Right ventricle myocardium inferior (tissue), 1 donor: ENCODE results near the gene GOLGA8B. TPM values are rescaled to one million over a fixed set of nuclear protein-coding genes. Genes with fewer than 3 reads are reported as not detected.
"Not testable (repeated sequence)": the region's sequence is repeated elsewhere in the genome, so short reads cannot be mapped to it uniquely, and the experiment has no call there.

Experiments used
- ATAC-seq: fragments of 200-7000 bp; cut with Tn5 transposase; one replicate; pipeline ENCODE4 v1.9.1; 2020; ENCODE audit warnings: mild to moderate bottlenecking, moderate library complexity
- DNase-seq: peaks from one replicate; pipeline ENCODE4 v3.0.0; 2021; ENCODE audit errors: missing footprints
- intact Hi-C: fragments of 100-400 bp; cut with DNase I; formaldehyde crosslinking; loops from one replicate; pipeline ENCODE4 v1.11.0; 2022
- total RNA-seq: library from RNA; stranded (reverse); fragmentation: NEBNext Ultra II Directional; extraction: Animal tissue kit (Norgen Biotek cat#: 25700); gene quantifications from one replicate; pipeline ENCODE4 v1.2.1, GENCODE V29; 2021
- donor health status: DM: no; HTN: yes; CAD: no; lungs with severe emphysema.

GOLGA8B gene
- total RNA-seq, 1 donor from 2014 or later = 7.1 TPM

- DNase-seq, ATAC-seq, intact Hi-C loops: not testable (repeated sequence)
These were observed 10.5 kb downstream of the GOLGA8B start for GRCh38 chr15:34572921-34573320.

GRCh38 chr15:34572019-34572641 lies 11.3 kb downstream of the GOLGA8B start:
- intact Hi-C loops, DNase-seq, ATAC-seq: not testable (repeated sequence)

GRCh38 chr15:34569670-34570396 lies 13.6 kb downstream of the GOLGA8B start:
- DNase-seq, intact Hi-C loops: not testable (repeated sequence)
- peak; percentile 49 for ATAC-seq

GRCh38 chr15:34567174-34567573 lies 16.3 kb downstream of the GOLGA8B start:
- intact Hi-C loops, ATAC-seq, DNase-seq: not testable (repeated sequence)

GRCh38 chr15:34564711-34565110 lies 18.7 kb downstream of the GOLGA8B start:
- ATAC-seq, DNase-seq, intact Hi-C loops: not testable (repeated sequence)

- intact Hi-C loops, DNase-seq, ATAC-seq: not testable (repeated sequence)
These were observed 22.6 kb downstream of the GOLGA8B start for GRCh38 chr15:34560814-34561213.

GRCh38 chr15:34559764-34560163 lies 23.7 kb downstream of the GOLGA8B start:
- DNase-seq, intact Hi-C loops, ATAC-seq: not testable (repeated sequence)

GRCh38 chr15:34555162-34555561 lies 28.3 kb downstream of the GOLGA8B start:
- ATAC-seq, intact Hi-C loops, DNase-seq: not testable (repeated sequence)

GRCh38 chr15:34554716-34555115 lies 28.7 kb downstream of the GOLGA8B start:
- DNase-seq, intact Hi-C loops, ATAC-seq: not testable (repeated sequence)

- intact Hi-C loops, DNase-seq, ATAC-seq: not testable (repeated sequence)
These were observed 29.3 kb downstream of the GOLGA8B start for GRCh38 chr15:34554126-34554525.

GRCh38 chr15:34550129-34550528 lies 33.3 kb downstream of the GOLGA8B start:
- ATAC-seq, DNase-seq, intact Hi-C loops: not testable (repeated sequence)

- DNase-seq, ATAC-seq, intact Hi-C loops: not testable (repeated sequence)
These were observed 34.1 kb downstream of the GOLGA8B start for GRCh38 chr15:34549381-34549809.

GRCh38 chr15:34543860-34544649 lies 39.4 kb downstream of the GOLGA8B start:
- DNase-seq, ATAC-seq, intact Hi-C loops: not testable (repeated sequence)

GRCh38 chr15:34535857-34536256 lies 47.6 kb downstream of the GOLGA8B start:
- ATAC-seq, intact Hi-C loops, DNase-seq: not testable (repeated sequence)

Other genes starting within 250 kb of the GOLGA8B start
- gene SLC12A6, start 245.9 kb downstream of the GOLGA8B start, total RNA-seq = 30.4 TPM
- gene NOP10, start 240.5 kb downstream of the GOLGA8B start, total RNA-seq = 157 TPM
- not detected for gene NUTM1, start 240.3 kb downstream of the GOLGA8B start, total RNA-seq
- gene LPCAT4, start 216.5 kb downstream of the GOLGA8B start, total RNA-seq = 89.2 TPM
- 13.7 TPM for gene GOLGA8A, start 145.8 kb downstream of the GOLGA8B start, total RNA-seq
- gene GJD2, start 171.3 kb upstream of the GOLGA8B start, total RNA-seq = not detected
- gene ACTC1, start 211.9 kb upstream of the GOLGA8B start, total RNA-seq = 15,626 TPM